GM18507 (cell line): ENCODE measurements around the gene FBXO2.

ENCODE experiments used
- DNase-seq: peaks from one replicate; pipeline ENCODE4 v3.0.0; 2011; ENCODE audit warnings: low read depth; ENCODE audit not compliant: insufficient read length; ENCODE audit errors: extremely low spot score
- FAIRE-seq: peaks from 2 replicates; lab custom pipeline; 2011; peaks lifted over from hg19 to GRCh38; lab: Jason Lieb, UNC

The FBXO2 gene

GRCh38 chr1:11684070-11684469 lies 29.8 kb upstream of the FBXO2 start:
- FAIRE-seq (no peak), DNase-seq (no peak)

DNA sequence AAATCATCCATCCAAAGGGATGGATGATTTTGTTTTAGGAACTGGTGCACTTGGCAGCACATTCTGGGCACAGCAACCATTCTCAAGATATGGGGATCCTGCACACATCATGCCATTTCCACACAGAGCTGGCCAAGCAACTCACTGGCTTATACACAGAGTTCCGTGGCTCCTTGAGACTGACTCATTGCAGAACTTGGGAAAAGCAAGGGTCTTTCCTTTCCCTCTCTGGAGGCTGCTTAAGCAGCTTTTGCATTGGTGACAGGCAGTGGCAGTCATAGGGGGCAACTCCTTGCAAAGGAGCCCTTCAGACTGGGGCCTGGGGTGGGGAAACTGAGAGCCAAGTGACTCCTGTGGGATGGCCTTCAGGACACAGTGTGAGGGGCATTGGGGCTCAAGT lies 28.6 kb upstream of the FBXO2 start:
- FAIRE-seq (no peak), DNase-seq (no peak)

DNA sequence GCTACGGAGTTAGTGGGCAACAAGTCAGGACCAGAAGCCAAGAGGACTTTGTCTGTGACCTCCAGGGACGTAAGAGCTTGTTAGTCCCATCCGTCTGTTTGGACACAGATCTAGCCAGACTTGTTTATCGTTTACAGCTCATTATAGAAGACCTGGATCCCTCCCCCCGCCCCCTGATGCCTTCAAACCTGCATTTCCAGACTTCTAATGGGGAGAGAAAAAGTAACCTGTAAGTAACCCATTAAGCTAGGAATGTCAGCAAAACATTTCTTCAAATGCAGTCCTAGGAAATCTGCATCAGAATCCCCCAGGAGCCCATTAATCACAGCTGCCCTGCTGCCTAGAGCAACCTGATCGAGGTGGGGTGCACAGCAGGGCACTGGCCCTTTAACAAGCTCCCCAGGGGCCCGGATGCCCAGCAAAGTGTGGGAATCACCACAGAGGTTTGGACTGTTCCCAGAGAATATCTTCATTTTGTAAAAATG lies 28.1 kb upstream of the FBXO2 start:
- FAIRE-seq (no peak), DNase-seq (no peak)

GRCh38 chr1:11681071-11681771 lies 27.0 kb upstream of the FBXO2 start, which contains the start of gene MAD2L2:
Gene MAD2L2 (minus strand): TSS chr1:11681148. CDS start chr1:11680601, 547 bp downstream.
- DNase-seq, result peak; percentile 91
- peak; percentile 87 for FAIRE-seq

DNA sequence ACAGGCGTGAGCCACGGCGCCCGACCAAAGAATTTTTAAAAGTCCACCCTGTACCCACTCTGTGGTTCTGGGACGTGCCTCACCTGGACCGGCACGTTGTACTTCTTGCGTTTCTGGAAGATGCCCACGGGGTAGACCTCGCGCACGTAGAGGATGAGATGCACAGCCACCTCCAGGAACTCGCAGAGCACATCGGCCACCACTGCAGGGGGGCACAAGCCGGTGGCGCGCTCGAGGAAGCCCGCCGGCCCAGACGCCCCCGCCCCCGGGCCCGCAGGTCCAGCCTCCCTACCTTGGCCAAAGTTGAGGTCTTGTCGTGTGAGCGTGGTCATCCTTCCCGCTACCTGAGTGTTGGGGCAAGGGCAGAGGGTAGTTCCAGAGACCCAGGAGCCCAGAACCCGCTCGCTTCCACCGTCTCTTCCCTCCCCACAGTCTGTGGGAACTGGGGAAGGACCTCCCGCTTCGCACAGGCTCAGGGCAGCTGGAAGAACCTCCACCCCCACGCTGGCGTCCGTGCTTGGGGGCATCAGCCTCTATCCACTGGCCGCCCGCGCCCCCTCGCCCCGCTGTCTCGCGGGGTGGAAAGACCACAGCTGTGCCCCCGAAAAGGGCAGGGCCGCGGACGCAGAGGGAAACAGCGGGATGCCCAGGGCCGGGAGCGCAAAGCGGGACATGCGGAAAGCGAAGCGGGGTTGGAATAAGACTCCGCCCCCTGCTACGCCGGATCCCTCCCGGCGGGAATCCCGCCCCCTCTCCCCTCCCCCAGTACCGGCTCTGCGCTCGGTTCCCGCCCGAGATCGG lies 26.2 kb upstream of the FBXO2 start:
- DNase-seq (no peak), FAIRE-seq (no peak)

- FAIRE-seq, result no peak
- no peak for DNase-seq
Observed at GRCh38 chr1:11678442-11678841, 24.2 kb upstream of the FBXO2 start.

DNA sequence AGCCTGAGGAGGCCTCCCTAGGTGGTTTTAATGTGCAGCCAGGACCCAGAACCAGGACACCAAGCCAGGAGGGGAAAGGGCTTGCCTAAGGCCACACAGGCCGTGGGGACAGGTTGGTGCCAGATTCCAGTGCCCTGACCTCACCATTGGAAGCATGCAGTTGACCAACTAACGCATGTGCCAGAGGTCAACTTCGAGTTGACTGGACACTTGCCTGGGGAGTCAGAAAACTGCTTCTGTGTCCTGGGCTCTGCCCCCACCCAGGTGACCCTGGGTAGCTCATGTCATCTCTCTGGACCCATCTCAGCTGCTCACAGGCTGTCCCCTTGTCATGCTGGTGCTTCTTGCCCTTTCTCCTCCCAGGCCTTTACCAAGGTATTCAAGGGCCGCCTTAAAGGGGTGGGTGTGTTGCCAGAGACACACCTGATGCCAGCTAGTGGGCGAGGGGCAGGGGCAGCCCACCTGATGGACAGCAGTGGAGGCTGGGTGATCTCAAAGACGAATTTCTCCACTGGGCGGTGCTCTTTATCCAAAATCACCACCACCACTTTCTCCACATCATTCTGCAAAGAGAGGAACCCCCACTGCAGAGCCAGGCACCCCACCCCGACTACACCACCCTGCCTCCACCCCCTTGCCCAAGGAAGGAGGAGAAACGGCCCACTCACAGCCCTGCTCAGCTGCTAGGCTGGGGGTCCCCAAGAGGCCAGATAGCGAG lies 22.3 kb upstream of the FBXO2 start:
- no peak for FAIRE-seq
- no peak for DNase-seq

DNA sequence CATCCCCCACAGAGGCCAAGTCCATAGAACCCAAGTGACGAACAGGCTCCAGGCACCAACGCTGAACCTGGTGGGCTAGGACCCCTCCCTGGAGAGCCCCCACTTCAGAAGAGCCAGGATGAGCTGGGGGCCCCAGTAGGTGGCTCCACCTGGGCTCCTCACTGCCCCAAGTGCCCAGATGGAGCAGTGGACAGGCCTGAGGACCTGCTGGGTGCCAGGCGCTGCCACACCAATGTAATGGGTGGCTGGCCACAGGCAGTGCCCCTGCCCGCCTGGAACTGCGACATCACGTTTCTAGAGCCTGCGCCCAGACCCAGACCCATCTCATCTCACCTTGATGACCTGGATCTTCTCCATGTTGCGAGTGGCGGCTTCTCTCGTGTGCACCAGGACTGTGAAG lies 21.1 kb upstream of the FBXO2 start:
- DNase-seq (no peak), FAIRE-seq (no peak)

DNA sequence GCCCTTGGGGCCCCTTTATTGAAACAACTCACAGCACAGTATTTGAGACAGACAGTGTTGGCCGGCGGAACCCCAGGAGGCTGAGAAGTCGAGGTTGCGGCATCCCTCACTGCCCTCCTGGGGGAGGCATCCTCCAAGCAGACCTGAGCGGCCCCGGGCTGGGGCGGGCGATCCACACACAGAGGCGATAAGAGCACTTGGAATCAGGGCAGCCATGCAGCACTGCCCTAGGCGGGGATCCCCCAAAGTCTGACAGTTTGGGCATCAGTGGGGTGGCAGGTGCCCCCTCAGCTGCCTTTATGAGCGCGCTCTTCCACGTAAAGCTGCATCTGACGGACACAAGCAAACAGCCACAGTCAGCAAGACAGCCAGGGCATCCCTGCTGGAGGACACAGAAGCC lies 20.3 kb upstream of the FBXO2 start:
- DNase-seq (no peak), FAIRE-seq (no peak)

DNA sequence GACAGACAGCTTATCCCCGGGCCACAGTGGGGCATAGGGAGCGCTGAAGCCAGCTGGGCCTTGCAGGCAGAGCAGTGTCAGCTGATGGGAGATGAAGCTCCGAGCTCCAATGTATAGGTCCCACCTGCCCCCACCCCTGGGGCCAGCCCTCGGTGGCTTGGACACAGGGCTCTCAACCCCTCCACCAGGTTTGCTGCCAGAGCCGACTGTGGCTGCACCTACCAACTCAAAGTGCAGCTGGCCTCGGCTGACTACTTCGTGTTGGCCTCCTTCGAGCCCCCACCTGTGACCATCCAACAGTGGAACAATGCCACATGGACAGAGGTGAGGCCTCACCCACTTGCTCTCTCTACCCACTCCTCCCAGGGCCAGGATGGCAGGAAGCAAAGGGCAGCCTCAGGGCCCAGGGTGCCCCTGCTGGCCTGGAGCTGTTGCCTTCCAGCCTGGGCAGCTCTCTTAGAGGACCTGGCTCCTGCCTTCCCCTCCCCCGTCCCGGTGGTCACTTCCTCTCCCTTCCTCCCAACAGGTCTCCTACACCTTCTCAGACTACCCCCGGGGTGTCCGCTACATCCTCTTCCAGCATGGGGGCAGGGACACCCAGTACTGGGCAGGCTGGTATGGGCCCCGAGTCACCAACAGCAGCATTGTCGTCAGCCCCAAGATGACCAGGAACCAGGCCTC lies 19.0 kb upstream of the FBXO2 start:
- FAIRE-seq, result no peak
- no peak for DNase-seq

- FAIRE-seq (no peak), DNase-seq (no peak)
Observed at GRCh38 chr1:11671544-11672286, 17.5 kb upstream of the FBXO2 start.

- DNase-seq (no peak), FAIRE-seq (no peak)
Observed at GRCh38 chr1:11671205-11671543, 16.9 kb upstream of the FBXO2 start.

DNA sequence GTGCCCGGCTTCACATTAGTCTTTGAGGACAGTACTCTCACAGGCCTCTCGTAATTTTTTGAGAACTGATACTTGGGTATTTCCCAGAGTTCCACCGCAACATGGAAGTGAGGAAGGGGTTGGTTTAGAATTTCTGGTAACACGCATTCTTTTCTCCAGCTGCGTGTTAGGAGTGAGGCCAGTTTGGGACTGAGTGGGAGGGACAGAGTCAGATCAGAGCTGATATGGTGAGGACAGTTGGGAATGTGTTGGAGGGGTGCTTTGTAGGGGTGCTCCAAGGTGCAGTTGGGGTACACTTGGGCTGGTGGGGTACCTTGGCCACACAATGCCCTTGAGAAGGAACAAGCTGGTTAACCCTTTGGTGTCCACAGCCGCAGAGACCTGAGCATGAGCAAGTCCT lies 16.5 kb upstream of the FBXO2 start:
- DNase-seq (no peak), FAIRE-seq (peak; percentile 66)

- no peak for DNase-seq
- FAIRE-seq, result no peak
Observed at GRCh38 chr1:11668516-11668915, 14.3 kb upstream of the FBXO2 start.

GRCh38 chr1:11664336-11665065 lies 10.3 kb upstream of the FBXO2 start:
- DNase-seq (no peak), FAIRE-seq (peak; percentile 89)

- DNase-seq (no peak), FAIRE-seq (no peak)
Observed at GRCh38 chr1:11661103-11661502, 6.9 kb upstream of the FBXO2 start.

- FAIRE-seq (no peak), DNase-seq (no peak)
Observed at GRCh38 chr1:11659748-11660147, 5.5 kb upstream of the FBXO2 start.

- FAIRE-seq (no peak), DNase-seq (no peak)
Observed at GRCh38 chr1:11658542-11658941, 4.3 kb upstream of the FBXO2 start.

GRCh38 chr1:11657654-11658053 lies 3.4 kb upstream of the FBXO2 start:
- no peak for FAIRE-seq
- DNase-seq, result no peak
